ENCODE data around the gene FYN.

- TF ChIP-seq CTCF (IDR thresholded peaks at IDR 0.05), result no peak
- TF ChIP-seq POLR2AphosphoS5 (IDR thresholded peaks at IDR 0.05), result no peak
- no peak for TF ChIP-seq POLR2A (IDR thresholded peaks at IDR 0.05)
Measured at GRCh38 chr6:111900735-111901134, 27.5 kb upstream of the FYN start.

All from transverse colon (tissue), 4 donors.